Glomerular visceral epithelial cell (primary cell): ENCODE measurements around the gene TSC2.
A peak's percentile ranks its signal among the peaks of the same experiment; 100 is the strongest.
"Not testable (repeated sequence)": the region's sequence is repeated elsewhere in the genome, so short reads cannot be mapped to it uniquely, and the experiment has no call there.

Source experiments
- DNase-seq: peaks from one replicate; pipeline ENCODE4 v3.0.0-alpha.2; 2016; ENCODE audit errors: extremely low spot score

TSC2 gene

GRCh38 chr16:2086106-2086742 is 38.4 kb downstream of the TSC2 start:
- no peak for DNase-seq

- DNase-seq: no peak
These were observed 39.3 kb downstream of the TSC2 start for GRCh38 chr16:2086812-2087747.

GRCh38 chr16:2087748-2088631 is 40.2 kb downstream of the TSC2 start:
- DNase-seq: no peak

- DNase-seq: no peak
These were observed 41.1 kb downstream of the TSC2 start for GRCh38 chr16:2088759-2089358.

GRCh38 chr16:2089706-2090480 is 42.1 kb downstream of the TSC2 start:
- DNase-seq: no peak

GRCh38 chr16:2090481-2090776 is 42.6 kb downstream of the TSC2 start:
- DNase-seq: no peak

DNA sequence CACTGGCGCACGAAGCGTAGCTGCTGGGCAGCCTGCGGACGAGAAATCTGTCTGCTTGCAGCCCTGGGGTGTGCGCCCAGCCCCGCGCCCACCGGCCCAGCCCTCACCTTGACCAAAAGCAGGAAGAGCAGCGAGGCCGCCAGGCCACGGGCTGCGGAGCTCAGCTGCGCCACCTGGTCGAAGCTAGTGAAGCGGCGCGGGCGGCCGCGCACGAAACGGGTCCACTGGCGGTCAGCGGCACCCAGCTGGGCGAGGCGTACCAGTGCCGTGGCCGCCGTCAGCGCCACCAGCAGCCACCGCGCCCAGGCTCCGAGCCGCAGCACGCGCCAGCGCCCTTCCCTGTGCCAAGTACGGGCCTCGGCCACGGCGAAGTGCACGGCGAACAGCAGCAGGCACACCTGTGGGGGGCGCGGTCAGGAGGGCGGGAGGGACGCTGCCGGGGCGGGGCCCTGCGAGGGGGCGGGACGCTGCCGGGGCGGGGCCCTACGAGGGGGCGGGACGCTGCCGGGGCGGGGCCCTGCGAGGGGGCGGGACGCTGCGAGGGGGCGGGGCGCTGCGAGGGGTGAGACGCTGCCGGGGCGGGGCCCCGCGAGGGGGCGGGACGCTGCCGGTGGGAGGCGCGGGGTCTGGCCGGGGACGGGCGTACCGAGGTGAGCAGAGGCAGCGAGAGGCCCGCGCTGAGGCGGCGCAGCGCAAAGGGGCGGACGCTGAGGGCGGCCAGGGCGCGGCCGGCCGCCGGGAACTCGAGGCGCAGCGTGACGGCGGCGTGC is 43.2 kb downstream of the TSC2 start:
- peak; percentile 17 for DNase-seq

- no peak for DNase-seq
These were observed 43.9 kb downstream of the TSC2 start for GRCh38 chr16:2091547-2092255.

GRCh38 chr16:2092256-2092620 is 44.5 kb downstream of the TSC2 start:
- no peak for DNase-seq

DNA sequence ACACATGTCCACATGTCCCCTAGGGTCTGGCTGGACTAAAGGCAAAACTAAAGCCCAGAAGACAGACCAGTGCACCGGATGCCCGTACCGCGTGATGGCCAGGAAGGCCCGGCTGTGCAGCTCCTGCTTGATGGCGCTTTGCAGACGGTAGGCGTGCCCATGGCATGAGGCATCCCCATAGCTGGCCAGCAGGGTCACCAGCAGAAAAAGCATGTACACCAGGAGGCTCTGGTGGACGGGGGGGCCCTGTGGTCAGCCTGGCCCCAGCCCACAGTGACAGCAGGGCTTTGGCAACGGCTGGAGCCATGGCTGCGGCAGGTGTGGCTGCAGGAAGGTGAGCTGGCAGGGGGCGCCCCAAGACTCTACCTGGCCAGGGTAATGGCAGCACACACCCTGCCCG is 45.1 kb downstream of the TSC2 start:
- DNase-seq: no peak

DNA sequence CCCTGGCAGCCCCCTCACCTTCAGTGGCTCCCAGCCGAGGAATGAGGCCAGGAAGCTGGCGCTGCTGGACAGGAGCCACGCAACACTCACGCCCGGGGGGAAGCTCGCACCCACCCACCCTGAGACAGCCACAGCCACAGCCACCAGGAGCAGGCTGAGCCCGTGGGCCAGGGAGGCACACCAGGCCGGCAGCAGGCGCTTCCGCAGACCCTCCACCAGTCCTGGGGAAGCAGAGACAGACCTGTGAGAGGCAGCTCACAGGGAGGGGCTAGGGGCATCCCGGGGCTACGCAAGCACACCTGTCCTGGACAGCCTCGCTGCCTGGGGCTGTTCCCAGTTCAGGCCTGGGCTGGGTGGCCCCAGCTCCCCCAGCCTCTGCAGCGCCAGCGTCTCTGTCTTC is 46.0 kb downstream of the TSC2 start:
- DNase-seq: no peak

- no peak for DNase-seq
These were observed 47.6 kb downstream of the TSC2 start for GRCh38 chr16:2095315-2095853.

- peak; percentile 33 for DNase-seq
These were observed 48.3 kb downstream of the TSC2 start for GRCh38 chr16:2095918-2096582.

DNA sequence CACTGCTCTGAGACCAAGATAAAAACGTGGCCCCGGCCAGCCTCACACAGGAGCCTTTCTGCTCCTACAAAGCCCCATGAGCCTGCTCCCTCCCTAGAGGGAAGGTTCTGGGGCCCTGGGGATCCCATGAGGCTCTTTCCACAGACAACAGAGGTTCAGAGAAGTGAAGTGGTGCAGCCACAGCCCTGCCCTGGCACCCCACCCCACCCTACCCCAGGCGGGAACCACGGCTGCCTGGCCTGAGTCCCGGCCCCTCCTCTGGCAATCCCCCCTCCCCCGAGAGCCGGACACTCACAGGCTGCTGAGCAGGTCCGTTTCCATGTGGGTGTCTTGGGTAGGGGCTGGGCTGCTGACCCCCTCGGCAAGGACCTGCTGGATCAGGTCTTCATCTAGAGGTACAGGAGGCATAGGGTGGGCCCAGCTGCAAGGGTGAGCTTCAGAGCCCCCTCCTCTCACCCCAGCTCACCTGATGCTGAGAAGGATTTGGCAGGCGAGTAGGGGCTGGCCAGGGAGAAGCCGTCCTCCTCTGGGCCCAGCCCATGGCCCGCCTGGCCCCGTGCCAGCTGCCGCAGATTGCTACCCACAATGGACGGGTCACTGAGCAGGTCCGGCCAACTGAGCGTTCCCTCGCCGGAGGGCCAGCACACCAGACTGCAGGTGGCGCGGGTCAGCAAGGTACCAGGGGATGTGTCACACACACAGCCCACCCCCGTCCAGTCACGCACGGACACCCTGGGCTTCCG is 49.2 kb downstream of the TSC2 start:
- DNase-seq: peak; percentile 91

GRCh38 chr16:2097689-2098088 is 49.9 kb downstream of the TSC2 start:
- not testable (repeated sequence) for DNase-seq

DNA sequence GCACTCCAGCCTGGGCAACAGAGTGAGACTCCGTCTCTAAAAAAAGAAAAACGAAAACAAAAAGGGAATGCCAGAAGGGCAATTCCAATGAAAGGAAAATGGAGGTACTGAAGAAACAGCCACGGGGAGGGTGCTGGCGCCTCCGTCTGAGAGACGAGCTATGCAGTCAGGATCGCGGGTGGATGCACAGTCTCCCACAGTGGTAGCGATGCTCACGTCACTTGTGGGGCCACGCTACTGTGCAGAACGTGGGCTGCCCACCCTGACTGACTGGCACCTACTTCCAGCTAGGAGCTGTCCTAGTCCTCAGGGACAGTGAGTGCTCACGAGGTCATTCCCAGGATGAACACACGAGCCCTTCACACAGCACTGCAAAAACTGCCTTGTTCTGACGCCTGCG is 53.8 kb downstream of the TSC2 start:
- not testable (repeated sequence) for DNase-seq

GRCh38 chr16:2102471-2102870 is 54.7 kb downstream of the TSC2 start:
- no peak for DNase-seq

DNA sequence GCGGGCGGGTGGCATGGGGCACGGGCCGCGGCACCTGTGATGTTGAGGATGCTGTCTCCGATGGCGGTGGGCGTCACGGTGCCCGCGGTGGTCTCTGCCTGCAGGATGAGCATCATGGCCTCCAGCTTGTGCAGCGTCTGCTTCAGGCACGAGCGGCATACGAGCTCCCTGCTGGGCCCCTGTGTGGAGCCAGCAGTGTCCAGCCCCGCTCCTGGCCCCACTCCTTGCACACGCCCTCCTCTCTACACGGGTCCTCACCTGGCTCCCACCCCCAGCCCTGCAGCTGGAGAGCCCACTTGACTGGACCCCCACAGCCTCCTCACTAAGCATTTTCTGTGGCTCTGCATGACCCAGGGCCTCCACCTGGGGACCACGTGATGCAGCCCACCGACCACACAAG is 56.7 kb downstream of the TSC2 start:
- not testable (repeated sequence) for DNase-seq
